SK-MEL-5 (cell line): ENCODE measurements around the gene CLIP2. TPM values are rescaled to one million over a fixed set of nuclear protein-coding genes. Genes with fewer than 3 reads are reported as not detected.
A peak's percentile ranks its signal among the peaks of the same experiment; 100 is the strongest.
"Not testable (repeated sequence)": the region's sequence is repeated elsewhere in the genome, so short reads cannot be mapped to it uniquely, and the experiment has no call there.

Experiments used
- DNase-seq: peaks from one replicate; pipeline ENCODE4 v3.0.0-alpha.2; 2016; ENCODE audit warnings: low read depth, low spot score
- in situ Hi-C: cut with HindIII; loops from 2 replicates; pipeline ENCODE4 v1.10.0; 2016; ENCODE audit warnings: low sequenced_read_pairs, high pct_unique_total_duplicates, low pct_unique_long_range_greater_than_20kb
- polyA plus RNA-seq, 2 experiments: library from polyadenylated mRNA; depleted of rRNA; stranded (reverse); fragments of >200 nt; gene quantifications; 2 replicates each; pipeline ENCODE4 v1.2.3, GENCODE V29; 2015
- total RNA-seq: library from RNA; depleted of rRNA; stranded (reverse); fragments of >200 nt; shearing (Covaris generic); gene quantifications from 2 replicates; pipeline ENCODE4 v1.2.3, GENCODE V29; 2014; rRNA removed

Gene CLIP2
- 8.4 and 9.2 TPM in 2 replicates for total RNA-seq
- polyA plus RNA-seq (2015; cell fraction: cytosol; rRNA removed) = 15.1 and 16.1 TPM in 2 replicates
- 11.7 and 17.8 TPM in 2 replicates for polyA plus RNA-seq (2015; cell fraction: nucleus; rRNA removed)

DNA sequence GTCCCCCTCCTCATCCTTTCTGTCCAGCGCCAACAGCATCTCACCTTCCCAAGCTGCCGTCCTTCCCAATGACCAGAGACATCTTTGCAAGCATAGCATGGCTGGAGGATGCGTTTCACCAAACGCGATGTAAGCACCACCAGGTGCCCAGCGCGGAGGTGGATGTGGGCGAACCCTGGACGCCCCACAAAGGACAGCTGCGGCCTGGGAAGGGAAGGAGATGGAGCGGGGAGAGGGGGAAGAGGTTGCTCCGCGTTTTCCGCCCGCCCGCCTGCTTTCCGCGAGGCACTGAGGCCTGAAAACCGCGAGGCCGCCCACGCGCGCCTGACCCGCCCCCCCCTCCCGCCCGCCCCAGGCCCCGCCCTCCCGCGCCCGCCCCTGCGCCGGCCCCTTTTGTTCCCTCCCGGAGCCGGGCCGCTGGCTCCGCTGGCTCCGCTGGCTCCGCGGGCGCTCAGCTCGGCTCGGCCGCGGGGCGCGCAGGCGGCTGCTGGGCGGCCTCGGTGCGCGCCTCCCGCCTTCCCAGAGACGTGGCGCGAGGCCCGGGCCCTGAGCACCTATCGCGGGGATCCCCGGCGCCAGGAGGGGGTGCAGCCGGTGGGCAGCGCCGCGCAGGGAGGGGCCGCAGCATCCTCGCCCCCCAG lies at the start of gene CLIP2:
CLIP2 (plus strand) TSS at position 390 of the 641 bp plus-strand sequence. CDS start 28,140 bp downstream, outside the sequence.
- in situ Hi-C loops = no loop called here
- DNase-seq = peak; percentile 73

GRCh38 chr7:74240482-74240881 lies 48.7 kb upstream of the CLIP2 start:
- in situ Hi-C loops = no loop called here
- DNase-seq = no peak

- no peak for DNase-seq
- in situ Hi-C loops = no loop called here
These were observed 47.1 kb upstream of the CLIP2 start for GRCh38 chr7:74242122-74242443.

DNA sequence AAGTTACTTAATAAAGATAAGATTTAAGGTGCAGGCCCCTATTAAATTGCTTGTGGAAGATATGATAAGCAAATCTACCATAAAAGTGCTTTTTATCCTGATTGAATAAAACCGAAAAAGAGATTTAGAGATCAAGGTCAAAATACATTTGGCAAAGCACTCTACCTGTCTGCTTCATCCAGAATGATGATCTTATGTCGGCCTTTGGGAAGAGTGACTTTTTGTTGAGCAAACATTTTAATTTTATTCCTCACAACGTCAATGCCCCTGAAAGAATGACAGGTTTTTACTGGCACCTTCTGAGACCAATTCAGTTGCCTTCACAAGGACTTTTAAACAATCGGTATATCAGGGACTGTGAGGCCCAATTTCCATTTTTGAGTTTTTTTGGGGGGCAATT lies 42.7 kb upstream of the CLIP2 start:
- DNase-seq = no peak
- in situ Hi-C loops = no loop called here

- no peak for DNase-seq
- in situ Hi-C loops = no loop called here
These were observed 41.1 kb upstream of the CLIP2 start for GRCh38 chr7:74248156-74248555.

GRCh38 chr7:74249058-74249457 lies 40.1 kb upstream of the CLIP2 start:
- DNase-seq, in situ Hi-C loops: not testable (repeated sequence)

GRCh38 chr7:74252893-74253292 lies 36.3 kb upstream of the CLIP2 start:
- DNase-seq = no peak
- in situ Hi-C loops = no loop called here

DNA sequence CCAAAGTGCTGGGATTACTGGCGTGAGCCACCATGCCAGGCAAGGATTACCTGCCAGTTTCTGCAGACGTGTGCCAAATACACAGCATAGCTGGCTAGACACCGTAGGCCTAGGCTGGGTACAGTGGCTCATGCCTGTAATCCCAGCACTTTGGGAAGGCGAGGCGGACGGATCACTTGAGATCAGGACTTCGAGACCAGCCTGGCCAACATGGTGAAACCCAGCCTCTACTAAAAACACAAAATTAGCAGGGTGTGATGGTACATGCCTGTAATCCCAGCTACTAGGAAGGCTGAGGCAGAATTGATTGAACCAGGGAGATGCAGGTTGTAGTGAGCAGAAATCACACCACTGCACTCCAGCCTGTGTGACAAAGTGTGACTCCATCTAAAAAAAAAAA lies 35.9 kb upstream of the CLIP2 start:
- in situ Hi-C loops = no loop called here
- no peak for DNase-seq

DNA sequence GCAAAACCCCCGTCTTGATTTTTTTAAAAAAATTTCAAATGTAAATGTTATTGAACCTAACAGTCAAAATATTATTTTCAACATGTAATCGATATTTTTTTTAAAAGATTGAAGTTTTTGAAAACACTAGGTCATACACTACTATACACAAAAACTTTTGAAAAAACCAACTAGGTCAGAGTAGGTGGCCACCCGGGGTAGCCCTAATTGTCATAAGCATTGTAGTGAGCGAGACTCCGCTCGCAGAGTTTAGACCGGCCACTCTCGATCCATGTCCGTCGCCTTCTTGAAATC lies 35.4 kb upstream of the CLIP2 start:
- in situ Hi-C loops = no loop called here
- no peak for DNase-seq

- peak; percentile 96 for DNase-seq
- in situ Hi-C loops = no loop called here
These were observed 34.9 kb upstream of the CLIP2 start, which contains the start of gene RFC2 for GRCh38 chr7:74254129-74254857. TSS of gene RFC2 (minus strand) at chr7:74254399. CDS start at chr7:74254383, 16 bp downstream.

- no peak for DNase-seq
- in situ Hi-C loops = no loop called here
These were observed 34.3 kb upstream of the CLIP2 start for GRCh38 chr7:74254858-74255379.

GRCh38 chr7:74255461-74255860 lies 33.7 kb upstream of the CLIP2 start:
- in situ Hi-C loops, DNase-seq: not testable (repeated sequence)

GRCh38 chr7:74256491-74257408 lies 32.5 kb upstream of the CLIP2 start:
- no peak for DNase-seq
- in situ Hi-C loops = no loop called here

DNA sequence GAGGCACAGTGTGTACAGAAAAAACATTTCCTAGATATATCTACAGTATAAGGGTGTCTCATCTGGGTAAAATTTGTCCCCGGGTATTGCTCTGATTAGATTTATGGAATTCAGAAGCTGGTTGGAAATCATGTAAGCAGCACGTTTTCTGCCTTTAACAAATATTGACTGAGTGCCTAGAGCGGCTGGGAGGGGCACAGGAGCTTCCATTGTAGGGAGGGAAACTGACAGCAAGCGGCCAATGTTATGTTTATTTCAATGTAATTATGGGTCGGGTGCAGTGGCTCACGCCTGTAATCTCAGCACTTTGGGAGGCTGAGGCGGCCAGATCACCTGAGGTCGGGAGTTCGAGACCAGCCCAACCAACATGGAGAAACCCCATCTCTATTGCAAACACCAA lies 30.6 kb upstream of the CLIP2 start:
- in situ Hi-C loops = no loop called here
- DNase-seq = no peak

GRCh38 chr7:74262639-74263398 lies 26.4 kb upstream of the CLIP2 start:
- in situ Hi-C loops = no loop called here
- DNase-seq = no peak

- in situ Hi-C loops = no loop called here
- no peak for DNase-seq
These were observed 25.6 kb upstream of the CLIP2 start for GRCh38 chr7:74263399-74264120.
